Calu3 (cell line): Measurements from ENCODE around the gene RALGPS1. TPM values are rescaled to one million over a fixed set of nuclear protein-coding genes. Genes with fewer than 3 reads are reported as not detected.

Experiments used
- BruUV-seq: library from RNA; stranded (reverse); fragments of 400-500 nt; replicated peaks from 2 replicates; lab custom pipeline; 2021; lab: Mats Ljungman, UMichigan
- CTCF ChIA-PET: fragments of 300-600 bp; sonication (Branson Sonifier 250); formaldehyde crosslinking; loops from one replicate; lab custom pipeline; 2022; ENCODE audit warnings: antibody characterized with exemption; lab: Charles Lee
- DNase-seq: peaks from one replicate; pipeline ENCODE4 v3.0.0; 2022
- H3K27ac Mint-ChIP-seq: one replicate; pipeline ENCODE4 v1.8.0; 2022; ENCODE audit warnings: mixed read lengths; ENCODE audit not compliant: unreplicated experiment
- H3K27me3 Mint-ChIP-seq: one replicate; pipeline ENCODE4 v1.8.0; 2022; ENCODE audit warnings: mixed read lengths; ENCODE audit not compliant: unreplicated experiment
- H3K36me3 Mint-ChIP-seq: one replicate; pipeline ENCODE4 v1.8.0; 2022; ENCODE audit warnings: mild to moderate bottlenecking, moderate library complexity, mixed read lengths; ENCODE audit not compliant: insufficient read depth, unreplicated experiment
- H3K4me1 Mint-ChIP-seq: one replicate; pipeline ENCODE4 v1.8.0; 2022; ENCODE audit warnings: mild to moderate bottlenecking, low read depth, mixed read lengths; ENCODE audit not compliant: unreplicated experiment
- H3K4me3 Mint-ChIP-seq: one replicate; pipeline ENCODE4 v1.8.0; 2022; ENCODE audit warnings: mild to moderate bottlenecking, low read depth, moderate library complexity, mixed read lengths; ENCODE audit not compliant: unreplicated experiment
- H3K9me3 Mint-ChIP-seq: one replicate; pipeline ENCODE4 v1.8.0; 2022; ENCODE audit warnings: low read depth, mixed read lengths; ENCODE audit not compliant: unreplicated experiment
- intact Hi-C: fragments of 100-400 bp; cut with micrococcal nuclease; formaldehyde crosslinking; loops from one replicate; pipeline ENCODE4 v1.10.0; 2022; ENCODE audit not compliant: unreplicated experiment
- total RNA-seq: library from RNA; stranded (reverse); gene quantifications from 2 replicates; pipeline ENCODE4 v1.2.3, GENCODE V29; 2022
- TF ChIP-seq, protein P1 (sequence below): fragments of 200-600 bp; IDR thresholded peaks from one replicate; pipeline ENCODE4 v1.8.0; 2022; ENCODE audit warnings: antibody characterized with exemption; ENCODE audit not compliant: unreplicated experiment

RALGPS1 gene
- total RNA-seq, 1 experiment from 2014 or later: 8.3 TPM

DNA sequence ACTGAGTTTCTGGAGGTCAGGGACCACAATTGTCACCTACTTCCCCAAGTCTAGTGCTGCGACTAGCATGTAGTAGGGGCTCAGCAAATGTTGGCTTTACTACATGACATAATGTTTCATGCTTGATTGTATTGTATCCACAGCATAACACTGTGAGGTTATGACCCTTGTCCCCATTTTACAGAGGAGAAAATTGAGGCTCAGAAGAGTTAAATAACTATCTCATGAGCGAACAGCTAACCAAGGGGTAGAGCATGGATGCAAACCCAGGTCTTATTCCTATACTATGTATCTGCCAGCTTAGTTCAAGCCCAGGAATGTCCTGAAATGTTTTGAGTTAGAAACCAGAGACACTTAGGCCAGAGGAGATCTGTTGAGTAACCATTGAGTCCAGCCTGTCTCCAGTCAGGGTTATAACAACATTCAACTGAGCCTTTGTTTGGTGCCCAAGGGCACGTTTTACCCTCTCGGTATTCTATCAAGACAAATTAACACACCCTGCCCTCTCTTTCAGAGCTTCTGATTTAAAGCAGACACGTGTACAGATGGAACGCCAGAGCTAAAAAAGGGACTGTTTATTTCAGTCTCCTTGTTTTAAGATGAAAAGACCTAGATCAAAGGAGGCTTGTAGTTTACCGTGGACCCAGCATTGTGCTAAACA, 191.4 kb downstream of the RALGPS1 start:
- Mint-ChIP-seq H3K27me3 (peaks cover 10% of the 10 kb centered on the region), H3K36me3 (no peaks in the 10 kb centered on the region), H3K27ac (no peak overlapping the region), H3K4me3 (no peak overlapping the region), H3K4me1 (no peaks in the 10 kb centered on the region), H3K9me3 (no peaks in the 10 kb centered on the region)
- BruUV-seq: no TSS peak
- intact Hi-C loops: no loop called here
- TF ChIP-seq, protein P1, sequence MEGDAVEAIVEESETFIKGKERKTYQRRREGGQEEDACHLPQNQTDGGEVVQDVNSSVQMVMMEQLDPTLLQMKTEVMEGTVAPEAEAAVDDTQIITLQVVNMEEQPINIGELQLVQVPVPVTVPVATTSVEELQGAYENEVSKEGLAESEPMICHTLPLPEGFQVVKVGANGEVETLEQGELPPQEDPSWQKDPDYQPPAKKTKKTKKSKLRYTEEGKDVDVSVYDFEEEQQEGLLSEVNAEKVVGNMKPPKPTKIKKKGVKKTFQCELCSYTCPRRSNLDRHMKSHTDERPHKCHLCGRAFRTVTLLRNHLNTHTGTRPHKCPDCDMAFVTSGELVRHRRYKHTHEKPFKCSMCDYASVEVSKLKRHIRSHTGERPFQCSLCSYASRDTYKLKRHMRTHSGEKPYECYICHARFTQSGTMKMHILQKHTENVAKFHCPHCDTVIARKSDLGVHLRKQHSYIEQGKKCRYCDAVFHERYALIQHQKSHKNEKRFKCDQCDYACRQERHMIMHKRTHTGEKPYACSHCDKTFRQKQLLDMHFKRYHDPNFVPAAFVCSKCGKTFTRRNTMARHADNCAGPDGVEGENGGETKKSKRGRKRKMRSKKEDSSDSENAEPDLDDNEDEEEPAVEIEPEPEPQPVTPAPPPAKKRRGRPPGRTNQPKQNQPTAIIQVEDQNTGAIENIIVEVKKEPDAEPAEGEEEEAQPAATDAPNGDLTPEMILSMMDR: no peak
- CTCF ChIA-PET: no interaction called here
- no peak for DNase-seq

GRCh38 chr9:127106466-127106855, 191.9 kb downstream of the RALGPS1 start:
- TF ChIP-seq, protein P1: no peak
- no peaks in the 10 kb centered on the region for H3K36me3 Mint-ChIP-seq

GRCh38 chr9:127107171-127107928, 192.8 kb downstream of the RALGPS1 start:
- no peak for DNase-seq
- intact Hi-C loops: no loop called here
- Mint-ChIP-seq H3K9me3 (no peaks in the 10 kb centered on the region), H3K27ac (no peak overlapping the region), H3K36me3 (no peaks in the 10 kb centered on the region), H3K4me3 (no peak overlapping the region), H3K4me1 (no peaks in the 10 kb centered on the region), H3K27me3 (peaks cover 10% of the 10 kb centered on the region)
- TF ChIP-seq, protein P1: no peak
- BruUV-seq: no TSS peak
- CTCF ChIA-PET: no interaction called here

More at GRCh38 chr9:127106466-127106855, 191.9 kb downstream of the RALGPS1 start:
- Mint-ChIP-seq H3K4me3 (no peak overlapping the region), H3K4me1 (no peaks in the 10 kb centered on the region), H3K9me3 (no peaks in the 10 kb centered on the region), H3K27me3 (peaks cover 10% of the 10 kb centered on the region), H3K27ac (no peak overlapping the region)
- no peak for DNase-seq
- CTCF ChIA-PET: no interaction called here
- intact Hi-C loops: no loop called here
- no TSS peak for BruUV-seq

GRCh38 chr9:127107929-127108876, 193.6 kb downstream of the RALGPS1 start:
- Mint-ChIP-seq H3K27ac (no peak overlapping the region), H3K27me3 (peaks cover 10% of the 10 kb centered on the region), H3K4me1 (no peaks in the 10 kb centered on the region), H3K36me3 (no peaks in the 10 kb centered on the region), H3K9me3 (no peaks in the 10 kb centered on the region), H3K4me3 (no peak overlapping the region)
- CTCF ChIA-PET: no interaction called here
- DNase-seq: no peak
- intact Hi-C loops: no loop called here
- no TSS peak for BruUV-seq
- TF ChIP-seq, protein P1: no peak
